Mesendoderm (in vitro differentiated cells): ENCODE data around the gene CCDC158.
A peak's percentile ranks its signal among the peaks of the same experiment; 100 is the strongest.
"Not testable (repeated sequence)": the region's sequence is repeated elsewhere in the genome, so short reads cannot be mapped to it uniquely, and the experiment has no call there.

Experiments
- DNase-seq: peaks from one replicate; pipeline ENCODE4 v3.0.0; 2013
- H2AK5ac ChIP-seq: 2 replicates; pipeline ENCODE4 v1.6.1; 2013; ENCODE audit warnings: low read length, inconsistent platforms
- H2BK120ac ChIP-seq: 2 replicates; pipeline ENCODE4 v1.6.1; 2013; ENCODE audit warnings: low read depth, mild to moderate bottlenecking, low read length, moderate library complexity, mixed read lengths
- H2BK15ac ChIP-seq: replicated peaks from 2 replicates; pipeline ENCODE4 v1.6.1; 2013; ENCODE audit warnings: low read depth, mild to moderate bottlenecking, moderate library complexity
- H2BK5ac ChIP-seq: 2 replicates; pipeline ENCODE4 v1.6.1; 2013; ENCODE audit warnings: low read length, inconsistent platforms
- H3K18ac ChIP-seq: 2 replicates; pipeline ENCODE4 v1.6.1; 2013; ENCODE audit warnings: mild to moderate bottlenecking, low read length, mixed read lengths
- H3K23ac ChIP-seq: one replicate; pipeline ENCODE4 v1.6.1; 2013; ENCODE audit warnings: low read length
- H3K27ac ChIP-seq: 2 replicates; pipeline ENCODE4 v1.5.1; 2013; ENCODE audit warnings: low read depth, mild to moderate bottlenecking, inconsistent platforms, low read length, moderate library complexity
- H3K27me3 ChIP-seq: 2 replicates; pipeline ENCODE4 v1.6.1; 2013; ENCODE audit warnings: low read length, control low read depth, mild to moderate bottlenecking, inconsistent platforms; ENCODE audit not compliant: insufficient read depth, poor library complexity
- H3K36me3 ChIP-seq: 2 replicates; pipeline ENCODE4 v1.6.1; 2013; ENCODE audit warnings: low read length, inconsistent platforms; ENCODE audit not compliant: control insufficient read depth, insufficient read depth
- H3K4ac ChIP-seq: one replicate; pipeline ENCODE4 v1.6.1; 2013; ENCODE audit warnings: low read depth, mild to moderate bottlenecking, low read length, moderate library complexity
- H3K4me1 ChIP-seq: 2 replicates; pipeline ENCODE4 v1.6.1; 2013; ENCODE audit warnings: low read depth, low read length, inconsistent platforms; ENCODE audit not compliant: control insufficient read depth
- H3K4me2 ChIP-seq: 2 replicates; pipeline ENCODE4 v1.6.1; 2013; ENCODE audit warnings: low read length
- H3K4me3 ChIP-seq: 2 replicates; pipeline ENCODE4 v1.5.1; 2013; ENCODE audit warnings: mild to moderate bottlenecking, low read length
- H3K56ac ChIP-seq: one replicate; pipeline ENCODE4 v1.6.1; 2013; ENCODE audit warnings: low read length
- H3K79me1 ChIP-seq: 2 replicates; pipeline ENCODE4 v1.6.1; 2013; ENCODE audit warnings: low read length, inconsistent platforms
- H3K79me2 ChIP-seq: 2 replicates; pipeline ENCODE4 v1.6.1; 2013; ENCODE audit warnings: mild to moderate bottlenecking, low read length; ENCODE audit not compliant: control insufficient read depth, insufficient read depth
- H3K9ac ChIP-seq: 2 replicates; pipeline ENCODE4 v1.6.1; 2013; ENCODE audit warnings: low read length, inconsistent platforms
- H4K5ac ChIP-seq: one replicate; pipeline ENCODE4 v1.6.1; 2013; ENCODE audit warnings: low read length
- H4K8ac ChIP-seq: one replicate; pipeline ENCODE4 v1.6.1; 2013; ENCODE audit warnings: low read depth, mild to moderate bottlenecking, control low read depth, low read length, moderate library complexity
- WGBS: extraction: QIAGEN DNeasy Blood & Tissue Kit; methylation state at CpG from one replicate; pipeline ENCODE4 v1.1.7; 2013; ENCODE audit warnings: low lambda C conversion rate, missing lambda C conversion rate; ENCODE audit not compliant: insufficient coverage; ENCODE audit errors: extremely low coverage; 5-methylcytosine and 5-hydroxymethylcytosine counted together

The CCDC158 gene

GRCh38 chr4:76429636-76430035 lies 8.7 kb upstream of the CCDC158 start:
- Histone ChIP-seq H3K4ac (no peak overlapping the region), H2AK5ac (no peak overlapping the region), H2BK120ac (no peak overlapping the region), H3K79me2 (no peaks in the 10 kb centered on the region), H3K4me3 (no peak overlapping the region), H3K79me1 (no peaks in the 10 kb centered on the region), H3K27ac (no peak overlapping the region), H3K23ac (no peak overlapping the region), H3K9ac (no peak overlapping the region), H3K4me2 (no peak overlapping the region), H2BK5ac (no peak overlapping the region), H3K18ac (no peak overlapping the region), H4K5ac (no peak overlapping the region), H3K36me3 (no peaks in the 10 kb centered on the region), H3K4me1 (no peaks in the 10 kb centered on the region), H4K8ac (no peak overlapping the region), H2BK15ac (no peak overlapping the region), H3K56ac (no peak overlapping the region), H3K27me3 (no peaks in the 10 kb centered on the region)
- WGBS, result no CpG with 5 or more reads among the region's 1 CpG
- no peak for DNase-seq

GRCh38 chr4:76426272-76426671 lies 5.3 kb upstream of the CCDC158 start:
- H2BK15ac ChIP-seq, result no peak overlapping the region
- WGBS, result no CpG with 5 or more reads among the region's 2 CpGs
- H2BK120ac ChIP-seq, result no peak overlapping the region
- H4K5ac ChIP-seq, result no peak overlapping the region
- no peak overlapping the region for H3K18ac ChIP-seq
- no peaks in the 10 kb centered on the region for H3K79me1 ChIP-seq
- H2BK5ac ChIP-seq, result no peak overlapping the region
- no peaks in the 10 kb centered on the region for H3K27me3 ChIP-seq
- H3K56ac ChIP-seq, result no peak overlapping the region
- no peaks in the 10 kb centered on the region for H3K36me3 ChIP-seq
- H3K27ac ChIP-seq, result no peak overlapping the region
- no peak overlapping the region for H3K4ac ChIP-seq
- no peak overlapping the region for H3K9ac ChIP-seq
- peak; percentile 39 for DNase-seq
- H3K4me2 ChIP-seq, result no peak overlapping the region
- no peaks in the 10 kb centered on the region for H3K79me2 ChIP-seq
- no peak overlapping the region for H3K4me3 ChIP-seq
- H2AK5ac ChIP-seq, result no peak overlapping the region
- no peak overlapping the region for H4K8ac ChIP-seq
- no peaks in the 10 kb centered on the region for H3K4me1 ChIP-seq
- no peak overlapping the region for H3K23ac ChIP-seq

GRCh38 chr4:76423159-76423558 lies 2.2 kb upstream of the CCDC158 start:
- H2BK15ac ChIP-seq, H3K18ac ChIP-seq, H3K27ac ChIP-seq, H2AK5ac ChIP-seq, H3K4me2 ChIP-seq, H3K9ac ChIP-seq, H3K56ac ChIP-seq, H3K4me3 ChIP-seq, H3K27me3 ChIP-seq, H4K5ac ChIP-seq, H4K8ac ChIP-seq, H2BK5ac ChIP-seq, H3K23ac ChIP-seq, DNase-seq, H3K4me1 ChIP-seq, H3K79me2 ChIP-seq, H3K79me1 ChIP-seq, H2BK120ac ChIP-seq, H3K4ac ChIP-seq, H3K36me3 ChIP-seq: not testable (repeated sequence)
- no CpG with 5 or more reads among the region's 27 CpGs for WGBS

GRCh38 chr4:76420188-76420761 lies 666 bp downstream of the CCDC158 start:
- no peaks in the 10 kb centered on the region for H3K4me1 ChIP-seq
- no peak overlapping the region for H2AK5ac ChIP-seq
- H3K4me2 ChIP-seq, result no peak overlapping the region
- H4K8ac ChIP-seq, result no peak overlapping the region
- H3K36me3 ChIP-seq, result no peaks in the 10 kb centered on the region
- whole genome bisulfite sequencing, result no CpG with 5 or more reads among the region's 18 CpGs
- H2BK15ac ChIP-seq, result no peak overlapping the region
- no peak overlapping the region for H3K4ac ChIP-seq
- H4K5ac ChIP-seq, result no peak overlapping the region
- no peak overlapping the region for H3K56ac ChIP-seq
- no peaks in the 10 kb centered on the region for H3K79me2 ChIP-seq
- H3K18ac ChIP-seq, result no peak overlapping the region
- no peaks in the 10 kb centered on the region for H3K79me1 ChIP-seq
- no peaks in the 10 kb centered on the region for H3K27me3 ChIP-seq
- H2BK5ac ChIP-seq, result no peak overlapping the region
- no peak overlapping the region for H3K27ac ChIP-seq
- no peak overlapping the region for H3K23ac ChIP-seq
- no peak overlapping the region for H3K4me3 ChIP-seq
- no peak for DNase-seq
- no peak overlapping the region for H3K9ac ChIP-seq
- H2BK120ac ChIP-seq, result no peak overlapping the region

GRCh38 chr4:76410636-76411035 lies 10.3 kb downstream of the CCDC158 start:
- no peaks in the 10 kb centered on the region for H3K79me1 ChIP-seq
- WGBS, result no CpG with 5 or more reads among the region's 3 CpGs
- H2AK5ac ChIP-seq, result no peak overlapping the region

GRCh38 chr4:76407440-76408119 lies 13.4 kb downstream of the CCDC158 start:
- H3K79me2 ChIP-seq, result no peaks in the 10 kb centered on the region
- no peak overlapping the region for H2AK5ac ChIP-seq
- no peak overlapping the region for H2BK5ac ChIP-seq
- no peak overlapping the region for H4K5ac ChIP-seq
- no peak overlapping the region for H3K4me2 ChIP-seq
- no peak overlapping the region for H2BK15ac ChIP-seq
- no peak overlapping the region for H3K27ac ChIP-seq
- no peaks in the 10 kb centered on the region for H3K4me1 ChIP-seq
- H3K4me3 ChIP-seq, result no peak overlapping the region
- H3K36me3 ChIP-seq, result no peaks in the 10 kb centered on the region
- H2BK120ac ChIP-seq, result no peak overlapping the region
- WGBS, result no CpG with 5 or more reads among the region's 5 CpGs
- no peak for DNase-seq
- H3K79me1 ChIP-seq, result no peaks in the 10 kb centered on the region
- no peak overlapping the region for H3K9ac ChIP-seq
- no peak overlapping the region for H3K18ac ChIP-seq
- no peak overlapping the region for H4K8ac ChIP-seq
- H3K27me3 ChIP-seq, result no peaks in the 10 kb centered on the region
- H3K23ac ChIP-seq, result no peak overlapping the region
- H3K4ac ChIP-seq, result no peak overlapping the region
- no peak overlapping the region for H3K56ac ChIP-seq

More at GRCh38 chr4:76410636-76411035, 10.3 kb downstream of the CCDC158 start:
- no peak overlapping the region for H3K4me2 ChIP-seq
- no peak overlapping the region for H3K23ac ChIP-seq
- no peak for DNase-seq
- no peaks in the 10 kb centered on the region for H3K27me3 ChIP-seq
- no peaks in the 10 kb centered on the region for H3K36me3 ChIP-seq
- no peak overlapping the region for H3K18ac ChIP-seq
- H4K5ac ChIP-seq, result no peak overlapping the region
- no peak overlapping the region for H3K27ac ChIP-seq
- H3K79me2 ChIP-seq, result no peaks in the 10 kb centered on the region
- H3K9ac ChIP-seq, result no peak overlapping the region
- H2BK15ac ChIP-seq, result no peak overlapping the region
- H3K4me3 ChIP-seq, result no peak overlapping the region
- H3K56ac ChIP-seq, result no peak overlapping the region
- no peak overlapping the region for H2BK120ac ChIP-seq
- H2BK5ac ChIP-seq, result no peak overlapping the region
- no peaks in the 10 kb centered on the region for H3K4me1 ChIP-seq
- H4K8ac ChIP-seq, result no peak overlapping the region
- no peak overlapping the region for H3K4ac ChIP-seq
